Effector memory CD8-positive, alpha-beta T cell (primary cell): ENCODE measurements around the gene DTX2.
"Not testable (repeated sequence)": the region's sequence is repeated elsewhere in the genome, so short reads cannot be mapped to it uniquely, and the experiment has no call there.

Source experiments
- ATAC-seq: fragments of 150-1000 bp; cut with Tn5 transposase; replicated peaks from 2 replicates; pipeline ENCODE4 v1.10.0; 2021; ENCODE audit warnings: mild to moderate bottlenecking, moderate library complexity
- DNase-seq, 3 experiments: peaks; one replicate each; pipeline ENCODE4 v3.0.0; 2021
- H3K27ac Mint-ChIP-seq, 2 donors: one replicate each; pipeline ENCODE4 v1.8.0; 2022; ENCODE audit warnings: mild to moderate bottlenecking in 2 of 2, mixed read lengths in 2 of 2, moderate library complexity in 2 of 2
- H3K27me3 Mint-ChIP-seq, 2 donors: one replicate each; pipeline ENCODE4 v1.8.0; 2022; ENCODE audit warnings: mixed read lengths in 2 of 2
- H3K36me3 Mint-ChIP-seq: one replicate; pipeline ENCODE4 v1.8.0; 2022; ENCODE audit warnings: mild to moderate bottlenecking, moderate library complexity, mixed read lengths; ENCODE audit not compliant: insufficient read depth
- H3K4me1 Mint-ChIP-seq, 2 donors: one replicate each; pipeline ENCODE4 v1.8.0; 2022; ENCODE audit warnings: low read depth in 2 of 2, mixed read lengths in 2 of 2
- H3K4me3 Mint-ChIP-seq, 2 donors: one replicate each; pipeline ENCODE4 v1.8.0; 2022; ENCODE audit warnings: mild to moderate bottlenecking in 2 of 2, mixed read lengths in 2 of 2, moderate library complexity in 2 of 2
- H3K9me3 Mint-ChIP-seq, 2 donors: one replicate each; pipeline ENCODE4 v1.8.0; 2022; ENCODE audit warnings: mixed read lengths in 2 of 2

DTX2 gene

GRCh38 chr7:76487969-76488368 is 26.5 kb downstream of the DTX2 start:
- H3K27me3 Mint-ChIP-seq, ATAC-seq, H3K9me3 Mint-ChIP-seq, H3K27ac Mint-ChIP-seq, DNase-seq, H3K4me1 Mint-ChIP-seq, H3K4me3 Mint-ChIP-seq, H3K36me3 Mint-ChIP-seq: not testable (repeated sequence)

GRCh38 chr7:76492139-76492538 is 30.6 kb downstream of the DTX2 start:
- not testable (repeated sequence) for H3K27ac Mint-ChIP-seq, H3K9me3 Mint-ChIP-seq, H3K27me3 Mint-ChIP-seq, DNase-seq, H3K4me3 Mint-ChIP-seq, H3K4me1 Mint-ChIP-seq, H3K36me3 Mint-ChIP-seq, ATAC-seq

GRCh38 chr7:76495717-76496116 is 34.2 kb downstream of the DTX2 start:
- not testable (repeated sequence) for ATAC-seq, H3K9me3 Mint-ChIP-seq, H3K27me3 Mint-ChIP-seq, H3K27ac Mint-ChIP-seq, H3K4me1 Mint-ChIP-seq, H3K4me3 Mint-ChIP-seq, DNase-seq, H3K36me3 Mint-ChIP-seq

- H3K4me3 Mint-ChIP-seq, H3K27me3 Mint-ChIP-seq, H3K27ac Mint-ChIP-seq, H3K36me3 Mint-ChIP-seq, H3K9me3 Mint-ChIP-seq, ATAC-seq, H3K4me1 Mint-ChIP-seq, DNase-seq: not testable (repeated sequence)
These were observed 36.5 kb downstream of the DTX2 start for GRCh38 chr7:76497918-76498582.

GRCh38 chr7:76498583-76499200 is 37.2 kb downstream of the DTX2 start:
- not testable (repeated sequence) for H3K27me3 Mint-ChIP-seq, H3K36me3 Mint-ChIP-seq, H3K4me3 Mint-ChIP-seq, DNase-seq, H3K4me1 Mint-ChIP-seq, H3K9me3 Mint-ChIP-seq, H3K27ac Mint-ChIP-seq
- ATAC-seq, result peak; percentile 47

GRCh38 chr7:76499201-76499923 is 37.9 kb downstream of the DTX2 start:
- H3K4me3 Mint-ChIP-seq, H3K27me3 Mint-ChIP-seq, H3K36me3 Mint-ChIP-seq, H3K9me3 Mint-ChIP-seq, DNase-seq, H3K4me1 Mint-ChIP-seq, H3K27ac Mint-ChIP-seq: not testable (repeated sequence)
- peak; percentile 53 for ATAC-seq

GRCh38 chr7:76499924-76500241 is 38.4 kb downstream of the DTX2 start:
- not testable (repeated sequence) for H3K27me3 Mint-ChIP-seq, H3K4me3 Mint-ChIP-seq, H3K27ac Mint-ChIP-seq, H3K4me1 Mint-ChIP-seq, H3K9me3 Mint-ChIP-seq, H3K36me3 Mint-ChIP-seq, DNase-seq
- ATAC-seq, result peak; percentile 71

GRCh38 chr7:76502224-76502623 is 40.7 kb downstream of the DTX2 start:
- not testable (repeated sequence) for ATAC-seq, H3K4me1 Mint-ChIP-seq, H3K27ac Mint-ChIP-seq, H3K9me3 Mint-ChIP-seq, H3K27me3 Mint-ChIP-seq, H3K36me3 Mint-ChIP-seq, DNase-seq, H3K4me3 Mint-ChIP-seq

- H3K27ac Mint-ChIP-seq, H3K36me3 Mint-ChIP-seq, H3K4me3 Mint-ChIP-seq, H3K27me3 Mint-ChIP-seq, DNase-seq, H3K9me3 Mint-ChIP-seq, ATAC-seq, H3K4me1 Mint-ChIP-seq: not testable (repeated sequence)
These were observed 41.3 kb downstream of the DTX2 start for GRCh38 chr7:76502836-76503235.

- H3K27ac Mint-ChIP-seq, H3K4me1 Mint-ChIP-seq, ATAC-seq, H3K4me3 Mint-ChIP-seq, DNase-seq, H3K9me3 Mint-ChIP-seq, H3K27me3 Mint-ChIP-seq, H3K36me3 Mint-ChIP-seq: not testable (repeated sequence)
These were observed 41.7 kb downstream of the DTX2 start for GRCh38 chr7:76503244-76503643.

GRCh38 chr7:76504351-76505167 is 43.0 kb downstream of the DTX2 start:
- peak overlapping the region in 1 of 2 donors; percentile 62 for H3K27ac Mint-ChIP-seq
- H3K27me3 Mint-ChIP-seq, ATAC-seq: not testable (repeated sequence)

GRCh38 chr7:76505168-76506080 is 43.9 kb downstream of the DTX2 start:
- Mint-ChIP-seq H3K36me3 (peaks cover 6% of the 10 kb centered on the region), H3K4me3 (no peak overlapping the region), H3K4me1 (peaks cover 3 to 6% of the 10 kb centered on the region in 2 donors), H3K27me3 (no peaks in the 10 kb centered on the region), H3K27ac (peak overlapping the region in 1 of 2 donors; percentile 62), H3K9me3 (no peaks in the 10 kb centered on the region)
- ATAC-seq, result no peak
- DNase-seq, result no peak

More at GRCh38 chr7:76504351-76505167, 43.0 kb downstream of the DTX2 start:
- not testable (repeated sequence) for H3K4me1 Mint-ChIP-seq, DNase-seq, H3K9me3 Mint-ChIP-seq, H3K4me3 Mint-ChIP-seq, H3K36me3 Mint-ChIP-seq

- H3K4me3 Mint-ChIP-seq, result no peak overlapping the region
- H3K27me3 Mint-ChIP-seq, result no peaks in the 10 kb centered on the region
- H3K27ac Mint-ChIP-seq, result no peak overlapping the region
- no peak for ATAC-seq
- H3K9me3 Mint-ChIP-seq, result no peaks in the 10 kb centered on the region
- no peak for DNase-seq
- H3K4me1 Mint-ChIP-seq, result peaks cover 3 to 6% of the 10 kb centered on the region in 2 donors
- peaks cover 6% of the 10 kb centered on the region for H3K36me3 Mint-ChIP-seq
These were observed 44.6 kb downstream of the DTX2 start for GRCh38 chr7:76506081-76506440.
